SK-N-SH (cell line): ENCODE measurements around the gene FGGY. TPM values are rescaled to one million over a fixed set of nuclear protein-coding genes. Genes with fewer than 3 reads are reported as not detected.

Experiments
- CTCF ChIA-PET: fragments of 300-600, 350-600 bp; formaldehyde crosslinking; extraction: SDS; loops from one replicate; lab custom pipeline; 2021; lab: Yijun Ruan, JAX
- POLR2A ChIA-PET: fragments of 350-600 bp; sonication (Branson Sonifier 250); formaldehyde crosslinking; extraction: SDS; loops from one replicate; lab custom pipeline; 2020; ENCODE audit warnings: antibody characterized with exemption, inconsistent platforms; lab: Yijun Ruan, JAX
- DNase-seq: peaks from one replicate; pipeline ENCODE4 v3.0.0; 2012
- H2AFZ ChIP-seq: fragments of 200-600 bp; sonication (generic); 2 replicates; pipeline ENCODE4 v1.8.1; 2016; ENCODE audit warnings: antibody characterized with exemption, mild to moderate bottlenecking, low read depth
- H3F3A ChIP-seq: fragments of 200-600 bp; sonication (generic); replicated peaks from 2 replicates; pipeline ENCODE3; 2016; ENCODE audit warnings: antibody characterized with exemption, mild to moderate bottlenecking; ENCODE audit not compliant: insufficient read depth
- H3K27ac ChIP-seq, 2 experiments: fragments of 200-500 bp in 1 of 2; fragments of 200-600 bp in 1 of 2; sonication (Bioruptor generic) in 1 of 2; sonication (generic), shearing (Covaris generic) in 1 of 2; 2 replicates each; pipeline versions ENCODE4 v1.5.1 to v1.6.1; 2014 to 2016; ENCODE audit warnings: low read depth in 2 of 2, inconsistent platforms in 1 of 2, low read length in 1 of 2, mild to moderate bottlenecking in 1 of 2, mixed read lengths in 1 of 2
- H3K27me3 ChIP-seq: fragments of 200-600 bp; sonication (generic), shearing (Covaris generic); 2 replicates; pipeline ENCODE4 v1.6.1; 2016; ENCODE audit warnings: mixed run types; ENCODE audit not compliant: insufficient read depth
- H3K36me3 ChIP-seq, 2 experiments: fragments of 200-500 bp in 1 of 2; fragments of 200-600 bp in 1 of 2; sonication (Bioruptor generic) in 1 of 2; sonication (generic) in 1 of 2; replicated peaks in 1 of 2; 2 replicates each; pipeline versions ENCODE3 to v1.5.1; 2014 to 2016; ENCODE audit warnings: low read length in 1 of 2, mild to moderate bottlenecking in 1 of 2; ENCODE audit not compliant: insufficient read depth in 2 of 2, control insufficient read depth in 1 of 2
- H3K4me1 ChIP-seq, 2 experiments: fragments of 200-500 bp in 1 of 2; fragments of 200-600 bp in 1 of 2; sonication (Bioruptor generic) in 1 of 2; sonication (generic), shearing (Covaris generic) in 1 of 2; 2 replicates each; pipeline versions ENCODE4 v1.5.1 to v1.6.1; 2014 to 2016; ENCODE audit warnings: low read depth in 1 of 2, low read length in 1 of 2, mixed run types in 1 of 2; ENCODE audit not compliant: insufficient read depth in 2 of 2, control insufficient read depth in 1 of 2
- H3K4me2 ChIP-seq: fragments of 200-600 bp; sonication (generic), shearing (Covaris generic); 2 replicates; pipeline ENCODE4 v1.6.1; 2017; ENCODE audit warnings: mixed run types
- H3K4me3 ChIP-seq, 2 experiments: fragments of 200-500 bp in 1 of 2; fragments of 200-600 bp in 1 of 2; sonication (Bioruptor generic) in 1 of 2; sonication (generic), shearing (Covaris generic) in 1 of 2; 2 replicates each; pipeline versions ENCODE4 v1.5.1 to v1.8.1; 2014 to 2016; ENCODE audit warnings: low read depth in 2 of 2, inconsistent platforms in 1 of 2, low read length in 1 of 2, mild to moderate bottlenecking in 1 of 2, mixed read lengths in 1 of 2, moderate library complexity in 1 of 2
- H3K79me2 ChIP-seq: fragments of 200-600 bp; sonication (generic); 2 replicates; pipeline ENCODE4 v1.8.1; 2017; ENCODE audit warnings: mild to moderate bottlenecking; ENCODE audit not compliant: insufficient read depth
- H3K9ac ChIP-seq: fragments of 200-600 bp; sonication (generic); 2 replicates; pipeline ENCODE4 v1.6.1; 2017; ENCODE audit warnings: mixed run types
- H3K9me2 ChIP-seq: fragments of 200-600 bp; sonication (generic); 2 replicates; pipeline ENCODE4 v1.6.1; 2017; ENCODE audit warnings: mixed run types
- H3K9me3 ChIP-seq: fragments of 200-600 bp; sonication (generic); 2 replicates; pipeline ENCODE4 v1.6.1; 2017; ENCODE audit warnings: mixed run types, mild to moderate bottlenecking, moderate library complexity
- H4K20me1 ChIP-seq: fragments of 200-600 bp; sonication (generic); 2 replicates; pipeline ENCODE4 v1.6.1; 2017; ENCODE audit warnings: mild to moderate bottlenecking, mixed run types; ENCODE audit not compliant: insufficient read depth
- CHD2 ChIP-seq: fragments of 150-350 bp; IDR thresholded peaks from 2 replicates; pipeline ENCODE4 v1.6.1; 2018; ENCODE audit warnings: low read length; ENCODE audit not compliant: partially characterized antibody
- EP300 ChIP-seq, 2 experiments: IDR thresholded peaks; 2 replicates each; pipeline versions ENCODE4 v1.4.0 to v1.6.1; 2012; ENCODE audit warnings: borderline replicate concordance in 1 of 2, low read depth in 1 of 2, low read length in 1 of 2
- EZH2phosphoT487 ChIP-seq: fragments of 200-600 bp; sonication (generic); IDR thresholded peaks from 2 replicates; pipeline ENCODE4 v1.6.1; 2017; ENCODE audit warnings: low read depth, mixed run types, mild to moderate bottlenecking, antibody characterized with exemption, moderate library complexity, borderline replicate concordance
- FOSL2 ChIP-seq: IDR thresholded peaks from 2 replicates; pipeline ENCODE4 v1.4.0; 2012; ENCODE audit warnings: low read depth, mild to moderate bottlenecking, moderate library complexity, borderline replicate concordance
- GABPA ChIP-seq: IDR thresholded peaks from 2 replicates; pipeline ENCODE4 v1.4.0; 2012; ENCODE audit warnings: low read depth, mild to moderate bottlenecking
- GATA2 ChIP-seq: sonication (generic); formaldehyde crosslinking; IDR thresholded peaks from 2 replicates; pipeline ENCODE4 v1.5.0; 2020; ENCODE audit warnings: mild to moderate bottlenecking, missing genetic modification reagents
- JUND ChIP-seq: IDR thresholded peaks from 2 replicates; pipeline ENCODE4 v1.4.0; 2012
- MAX ChIP-seq: IDR thresholded peaks from 2 replicates; pipeline ENCODE4 v1.4.0; 2012; ENCODE audit warnings: low read depth
- NFIC ChIP-seq: IDR thresholded peaks from 2 replicates; pipeline ENCODE4 v1.4.0; 2012; ENCODE audit warnings: borderline replicate concordance
- PBX3 ChIP-seq: IDR thresholded peaks from 2 replicates; pipeline ENCODE4; 2012
- POLR2AphosphoS5 ChIP-seq: IDR thresholded peaks from 2 replicates; pipeline ENCODE4 v1.6.1; 2012; ENCODE audit warnings: low read depth, low read length
- RAD21 ChIP-seq: IDR thresholded peaks from 2 replicates; pipeline ENCODE4 v1.6.1; 2012; ENCODE audit warnings: mild to moderate bottlenecking, low read length
- RXRA ChIP-seq: IDR thresholded peaks from 2 replicates; pipeline ENCODE4 v1.4.0; 2012; ENCODE audit warnings: low read depth, mild to moderate bottlenecking, borderline replicate concordance
- SIN3A ChIP-seq: IDR thresholded peaks from 2 replicates; pipeline ENCODE4 v1.6.1; 2012; ENCODE audit warnings: low read depth, mild to moderate bottlenecking, low read length, moderate library complexity, borderline replicate concordance
- SMC3 ChIP-seq: IDR thresholded peaks from 2 replicates; pipeline ENCODE4 v1.6.1; 2012; ENCODE audit warnings: low read depth, low read length, improper control_type of control experiment
- TCF12 ChIP-seq: IDR thresholded peaks from 2 replicates; pipeline ENCODE4 v1.4.0; 2012
- YY1 ChIP-seq: IDR thresholded peaks from 2 replicates; pipeline ENCODE4 v1.4.0; 2012; ENCODE audit warnings: low read depth, mild to moderate bottlenecking
- WGBS: methylation state at CpG from one replicate; pipeline ENCODE4 v1.1.6; 2017; ENCODE audit warnings: low lambda C conversion rate; 5-methylcytosine and 5-hydroxymethylcytosine counted together
- polyA plus RNA-seq, 3 experiments: library from polyadenylated mRNA; depleted of rRNA; stranded (reverse); fragments of >200 nt; gene quantifications; 2 replicates each; pipeline ENCODE4 v1.2.3, GENCODE V29; 2012

Gene FGGY
- polyA plus RNA-seq, 1 of the 3 experiments (the other 2 are of a cell fraction) = 10.3 TPM

- H3K9me2 ChIP-seq = no peaks in the 10 kb centered on the region
- TF ChIP-seq PBX3 = peak; percentile 47
- TF ChIP-seq TCF12 = peak; percentile 41; the same call in 1 of the 2 replicates
- TF ChIP-seq EP300 (IDR thresholded peaks at IDR 0.05; ENCODE audit: borderline replicate concordance in 1 of 2, low read depth in 1 of 2, low read length in 1 of 2) = no peak
- 70% methylated on average over 3 of the region's 3 CpGs for WGBS
- no peaks in the 10 kb centered on the region for H3K9me3 ChIP-seq
- H3K4me1 ChIP-seq = peaks cover 12 to 31% of the 10 kb centered on the region in 2 experiments
- DNase-seq = no peak
- H2AFZ ChIP-seq = no peak overlapping the region
- H4K20me1 ChIP-seq = no peaks in the 10 kb centered on the region
- no peak overlapping the region for H3K4me2 ChIP-seq
- peaks cover 15% of the 10 kb centered on the region for H3F3A ChIP-seq
- H3K27ac ChIP-seq = peak overlapping the region in 1 of 2 experiments; percentile 31; a peak in 2 of 4 replicates
- H3K27me3 ChIP-seq = no peaks in the 10 kb centered on the region
- CTCF ChIA-PET = interaction anchor here (1.2 to 4.2 kb wide), 4 partner anchors 11 to 919 kb away, joined by 3 to 45 read pairs (median 18); no protein-coding TSS in a partner anchor
- no peaks in the 10 kb centered on the region for H3K36me3 ChIP-seq
- POLR2A ChIA-PET = no interaction called here
- no peak overlapping the region for H3K9ac ChIP-seq
- no peak overlapping the region for H3K4me3 ChIP-seq
- H3K79me2 ChIP-seq = no peaks in the 10 kb centered on the region
These were observed 404.5 kb downstream of the FGGY start for GRCh38 chr1:59701376-59701775.

- Histone ChIP-seq H3K4me3 (no peak overlapping the region), H3F3A (peaks cover 20% of the 10 kb centered on the region), H3K9me3 (no peaks in the 10 kb centered on the region), H3K9ac (no peak overlapping the region), H3K4me1 (peaks cover 10 to 44% of the 10 kb centered on the region in 2 experiments), H3K9me2 (no peaks in the 10 kb centered on the region), H2AFZ (no peak overlapping the region), H3K79me2 (no peaks in the 10 kb centered on the region), H4K20me1 (no peaks in the 10 kb centered on the region), H3K27me3 (no peaks in the 10 kb centered on the region), H3K36me3 (no peaks in the 10 kb centered on the region), H3K27ac (peak overlapping the region; percentile 6 to 71; a peak in 3 of 4 replicates), H3K4me2 (0 out of 2 replicates have a peak overlapping the region, but pooled peaks have one; percentile 30)
- peak; percentile 56; the same call in 1 of the 2 replicates for TF ChIP-seq NFIC
- TF ChIP-seq SMC3 = no peak
- 0 out of 2 replicates have a peak, but pooled peaks have one; percentile 21 for TF ChIP-seq MAX
- peak; percentile 22 to 75; a peak in 2 of 4 replicates for TF ChIP-seq EP300 (IDR thresholded peaks at IDR 0.05; ENCODE audit: borderline replicate concordance in 1 of 2, low read depth in 1 of 2, low read length in 1 of 2)
- no peak for TF ChIP-seq EZH2phosphoT487
- TF ChIP-seq RAD21 = no peak
- peak; percentile 88 for TF ChIP-seq JUND
- no peak for TF ChIP-seq GABPA
- peak; percentile 62; the same call in 1 of the 2 replicates for TF ChIP-seq POLR2AphosphoS5
- no peak for TF ChIP-seq GATA2
- no peak for TF ChIP-seq CHD2
- peak; percentile 89 for TF ChIP-seq PBX3
- peak; percentile 43; the same call in 1 of the 2 replicates for TF ChIP-seq RXRA
- TF ChIP-seq TCF12 = peak; percentile 91
- 0 out of 2 replicates have a peak, but pooled peaks have one; percentile 17 for TF ChIP-seq SIN3A
- TF ChIP-seq YY1 = 0 out of 2 replicates have a peak, but pooled peaks have one; percentile 24
- TF ChIP-seq FOSL2 = peak; percentile 73; the same call in 1 of the 2 replicates
- WGBS = 33% methylated on average over 1 of the region's 1 CpG
- ChIA-PET POLR2A (no interaction called here), CTCF (interaction anchor here (0.8 to 1.1 kb wide), 2 partner anchors 56 to 403 kb away, joined by 3 to 6 read pairs; no protein-coding TSS in a partner anchor)
- DNase-seq = no peak
These were observed 406.5 kb downstream of the FGGY start for GRCh38 chr1:59703226-59703917.
